ENCODE results near the gene BRAP. TPM values are rescaled to one million over a fixed set of nuclear protein-coding genes. Genes with fewer than 3 reads are reported as not detected.
"Not testable (repeated sequence)": the region's sequence is repeated elsewhere in the genome, so short reads cannot be mapped to it uniquely, and the experiment has no call there.

BRAP gene
- total RNA-seq, 3 donors from 2014 or later (not counting 1 experiment from before 2014, with no cell fraction given), result 24.6 to 28.8 (median 27.8) TPM

GRCh38 chr12:111597831-111598636 lies 87.7 kb downstream of the BRAP start:
- TF ChIP-seq CTCF (IDR thresholded peaks at IDR 0.05), result no peak
- H3K36me3 ChIP-seq (ENCODE audit: control insufficient read depth, insufficient read depth, low read length), result no peaks in the 10 kb centered on the region
- Mint-ChIP-seq H3K27me3 (ENCODE audit: low read depth in 2 of 2) (no peaks in the 10 kb centered on the region), H3K9me3 (no peaks in the 10 kb centered on the region), H3K4me3 (peak overlapping the region; percentile 91), H3K36me3 (no peaks in the 10 kb centered on the region), H3K4me1 (peaks cover 30 to 38% of the 10 kb centered on the region in 2 donors), H3K27ac (peak overlapping the region; percentile 76 to 79)
- peak overlapping the region; percentile 93 for H3K4me3 ChIP-seq (ENCODE audit: low read length)
- DNase-seq, result peak; percentile 32 to 44
- peak in 1 of 3 donors; percentile 15 for ATAC-seq
- intact Hi-C loops (cut with micrococcal nuclease), result loop anchor here (2.0 kb wide), 1 partner anchor 89 kb away; the partner anchor contains the start of gene ACAD10
- peak overlapping the region; percentile 35 for H3K27ac ChIP-seq (ENCODE audit: low read length)
- peaks cover 24% of the 10 kb centered on the region for H3K4me1 ChIP-seq (ENCODE audit: control insufficient read depth, insufficient read depth, low read length)
- 0% methylated on average over 60 of the region's 67 CpGs for WGBS (ENCODE audit: insufficient coverage)
- no peaks in the 10 kb centered on the region for H3K9me3 ChIP-seq (ENCODE audit: control insufficient read depth, insufficient read depth, low read length)
- no peaks in the 10 kb centered on the region for H3K27me3 ChIP-seq (ENCODE audit: control insufficient read depth, insufficient read depth, low read length)

GRCh38 chr12:111596985-111597830 lies 88.5 kb downstream of the BRAP start:
- H3K9me3 ChIP-seq (ENCODE audit: control insufficient read depth, insufficient read depth, low read length), result no peaks in the 10 kb centered on the region
- no peaks in the 10 kb centered on the region for H3K27me3 ChIP-seq (ENCODE audit: control insufficient read depth, insufficient read depth, low read length)
- DNase-seq, result peak in 1 of 2 donors; percentile 38
- Mint-ChIP-seq H3K9me3 (no peaks in the 10 kb centered on the region), H3K27me3 (ENCODE audit: low read depth in 2 of 2) (no peaks in the 10 kb centered on the region), H3K36me3 (no peaks in the 10 kb centered on the region), H3K4me3 (peak overlapping the region; percentile 91), H3K27ac (peak overlapping the region; percentile 76 to 79), H3K4me1 (peaks cover 30 to 38% of the 10 kb centered on the region in 2 donors)
- TF ChIP-seq CTCF (IDR thresholded peaks at IDR 0.05), result no peak
- no peaks in the 10 kb centered on the region for H3K36me3 ChIP-seq (ENCODE audit: control insufficient read depth, insufficient read depth, low read length)
- no peak for ATAC-seq
- 7% methylated on average over 33 of the region's 33 CpGs for WGBS (ENCODE audit: insufficient coverage)
- H3K27ac ChIP-seq (ENCODE audit: low read length), result peak overlapping the region; percentile 35
- intact Hi-C loops (cut with micrococcal nuclease), result no loop called here
- peaks cover 24% of the 10 kb centered on the region for H3K4me1 ChIP-seq (ENCODE audit: control insufficient read depth, insufficient read depth, low read length)
- peak overlapping the region; percentile 93 for H3K4me3 ChIP-seq (ENCODE audit: low read length)

- H3K27me3 Mint-ChIP-seq (ENCODE audit: low read depth in 2 of 2); H3K36me3 ChIP-seq (ENCODE audit: control insufficient read depth, insufficient read depth, low read length); H3K4me3 ChIP-seq (ENCODE audit: low read length); H3K9me3 ChIP-seq (ENCODE audit: control insufficient read depth, insufficient read depth, low read length); H3K27ac Mint-ChIP-seq; ATAC-seq; H3K36me3 Mint-ChIP-seq; H3K27me3 ChIP-seq (ENCODE audit: control insufficient read depth, insufficient read depth, low read length); intact Hi-C loops (cut with micrococcal nuclease); H3K9me3 Mint-ChIP-seq; H3K27ac ChIP-seq (ENCODE audit: low read length); DNase-seq: not testable (repeated sequence)
- H3K4me1 ChIP-seq (ENCODE audit: control insufficient read depth, insufficient read depth, low read length), result peaks cover 24% of the 10 kb centered on the region
- H3K4me3 Mint-ChIP-seq, result peak overlapping the region; percentile 17
- peaks cover 30 to 38% of the 10 kb centered on the region in 2 donors for H3K4me1 Mint-ChIP-seq
- WGBS (ENCODE audit: insufficient coverage), result 96% methylated on average over 14 of the region's 15 CpGs
Observed at GRCh38 chr12:111595341-111595835, 90.4 kb downstream of the BRAP start.

Other genes with a start within 250 kb of the BRAP start
- gene ATXN2, start 86.6 kb downstream of the BRAP start, total RNA-seq, result 10 to 100 TPM; 44.9 to 56.5 (median 51.5) TPM
- 10 to 100 TPM; 19.0 to 29.0 (median 27.0) TPM for gene ACAD10, start 97 bp upstream of the BRAP start, total RNA-seq
- gene ALDH2, start 81.0 kb upstream of the BRAP start, total RNA-seq, result 1 to 10 TPM; 2.6 to 8.2 (median 3.8) TPM
- 10 to 100 TPM; 54.8 to 64.9 (median 63.5) TPM for gene MAPKAPK5, start 156.3 kb upstream of the BRAP start, total RNA-seq

Measured in natural killer cell (primary cell).